KMS-11 (cell line): ENCODE results near the gene SESTD1.
"Not testable (repeated sequence)": the region's sequence is repeated elsewhere in the genome, so short reads cannot be mapped to it uniquely, and the experiment has no call there.

Experiments
- H2AFZ ChIP-seq: fragments of 200-600 bp; sonication (generic); 2 replicates; pipeline ENCODE4 v1.6.1; 2016; ENCODE audit warnings: antibody characterized with exemption, mixed run types, low read depth
- H3K27ac ChIP-seq: fragments of 200-600 bp; sonication (generic); 2 replicates; pipeline ENCODE4 v1.6.1; 2016; ENCODE audit warnings: mild to moderate bottlenecking, mixed run types
- H3K27me3 ChIP-seq: fragments of 200-600 bp; sonication (generic); 2 replicates; pipeline ENCODE4 v1.6.1; 2017; ENCODE audit warnings: mild to moderate bottlenecking, low read depth, mixed run types, moderate library complexity; ENCODE audit not compliant: insufficient read depth
- H3K36me3 ChIP-seq: fragments of 200-600 bp; sonication (generic); 2 replicates; pipeline ENCODE4 v1.6.1; 2017; ENCODE audit warnings: mild to moderate bottlenecking, mixed run types; ENCODE audit not compliant: insufficient read depth
- H3K4me1 ChIP-seq: fragments of 200-600 bp; sonication (generic); 2 replicates; pipeline ENCODE4 v1.6.1; 2016; ENCODE audit warnings: mild to moderate bottlenecking, low read depth, mixed run types; ENCODE audit not compliant: poor library complexity, severe bottlenecking
- H3K4me2 ChIP-seq: fragments of 200-600 bp; sonication (generic); 2 replicates; pipeline ENCODE4 v1.7.0; 2016; ENCODE audit warnings: mild to moderate bottlenecking, mixed run types
- H3K4me3 ChIP-seq: fragments of 200-600 bp; sonication (generic); IDR thresholded peaks from 2 replicates; pipeline ENCODE4 v1.6.1; 2017; ENCODE audit warnings: low read depth, low read length, mixed read lengths; ENCODE audit not compliant: insufficient read depth
- H3K79me2 ChIP-seq: fragments of 200-600 bp; sonication (generic); 2 replicates; pipeline ENCODE4 v1.6.1; 2016; ENCODE audit warnings: low read depth, mixed run types; ENCODE audit not compliant: insufficient read depth
- H3K9ac ChIP-seq: fragments of 200-600 bp; sonication (generic); 2 replicates; pipeline ENCODE4 v1.6.1; 2016; ENCODE audit warnings: mild to moderate bottlenecking, mixed run types
- H4K20me1 ChIP-seq: fragments of 200-600 bp; sonication (generic); 2 replicates; pipeline ENCODE4 v1.6.1; 2016; ENCODE audit warnings: mild to moderate bottlenecking, mixed run types; ENCODE audit not compliant: insufficient read depth
- TF ChIP-seq, protein P1 (sequence below): fragments of 200-600 bp; sonication (generic); conservative IDR thresholded peaks from 2 replicates; pipeline ENCODE4 v1.6.1; 2017; ENCODE audit warnings: low read depth, mild to moderate bottlenecking, antibody characterized with exemption, low read length, moderate library complexity, mixed read lengths

SESTD1 gene

DNA sequence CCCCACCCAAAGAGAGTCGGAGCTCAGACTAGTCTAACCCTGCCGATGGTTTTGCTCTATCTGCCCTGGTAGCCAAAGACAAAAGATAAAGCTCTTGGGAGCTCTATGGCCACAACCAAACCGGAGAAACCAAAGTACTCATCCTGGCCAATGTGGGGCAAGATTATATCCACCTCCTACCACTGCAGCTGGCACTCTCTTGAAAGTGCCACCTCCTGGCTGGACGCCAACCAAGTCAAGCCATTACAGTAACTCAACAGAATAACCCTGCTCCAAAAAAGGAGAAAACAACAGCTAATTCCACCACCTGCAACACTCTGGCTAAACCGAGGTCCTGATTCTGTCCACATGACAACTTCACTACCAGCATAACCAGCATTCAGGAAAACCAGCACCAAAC, 57.6 kb downstream of the SESTD1 start:
- H2AFZ ChIP-seq: no peak overlapping the region
- no peaks in the 10 kb centered on the region for H4K20me1 ChIP-seq
- TF ChIP-seq, protein P1, sequence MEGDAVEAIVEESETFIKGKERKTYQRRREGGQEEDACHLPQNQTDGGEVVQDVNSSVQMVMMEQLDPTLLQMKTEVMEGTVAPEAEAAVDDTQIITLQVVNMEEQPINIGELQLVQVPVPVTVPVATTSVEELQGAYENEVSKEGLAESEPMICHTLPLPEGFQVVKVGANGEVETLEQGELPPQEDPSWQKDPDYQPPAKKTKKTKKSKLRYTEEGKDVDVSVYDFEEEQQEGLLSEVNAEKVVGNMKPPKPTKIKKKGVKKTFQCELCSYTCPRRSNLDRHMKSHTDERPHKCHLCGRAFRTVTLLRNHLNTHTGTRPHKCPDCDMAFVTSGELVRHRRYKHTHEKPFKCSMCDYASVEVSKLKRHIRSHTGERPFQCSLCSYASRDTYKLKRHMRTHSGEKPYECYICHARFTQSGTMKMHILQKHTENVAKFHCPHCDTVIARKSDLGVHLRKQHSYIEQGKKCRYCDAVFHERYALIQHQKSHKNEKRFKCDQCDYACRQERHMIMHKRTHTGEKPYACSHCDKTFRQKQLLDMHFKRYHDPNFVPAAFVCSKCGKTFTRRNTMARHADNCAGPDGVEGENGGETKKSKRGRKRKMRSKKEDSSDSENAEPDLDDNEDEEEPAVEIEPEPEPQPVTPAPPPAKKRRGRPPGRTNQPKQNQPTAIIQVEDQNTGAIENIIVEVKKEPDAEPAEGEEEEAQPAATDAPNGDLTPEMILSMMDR: no peak

DNA sequence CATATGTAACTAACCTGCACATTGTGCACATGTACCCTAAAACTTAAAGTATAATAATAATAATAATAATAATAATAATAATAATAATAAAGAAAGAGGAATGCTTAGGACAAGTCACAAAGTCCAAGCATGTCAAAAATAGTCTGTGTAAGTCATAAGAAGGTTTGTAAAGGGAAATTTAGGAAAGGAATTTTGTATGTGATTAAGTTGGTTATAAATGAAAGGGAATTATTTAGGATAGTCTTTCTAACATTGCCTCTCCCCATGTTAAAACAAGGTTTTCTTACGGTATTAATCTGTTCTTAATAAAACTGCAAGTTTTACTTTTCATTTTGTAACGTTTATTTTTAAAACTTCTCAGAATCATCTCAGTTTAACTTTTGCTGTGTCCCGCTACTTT, 62.8 kb downstream of the SESTD1 start:
- TF ChIP-seq, protein P1: no peak
- Histone ChIP-seq H3K36me3 (no peaks in the 10 kb centered on the region), H3K27ac (no peak overlapping the region), H3K4me2 (no peak overlapping the region), H3K79me2 (no peaks in the 10 kb centered on the region), H2AFZ (no peak overlapping the region), H4K20me1 (no peaks in the 10 kb centered on the region), H3K4me3 (no peak overlapping the region), H3K9ac (no peak overlapping the region), H3K4me1 (peaks cover 5% of the 10 kb centered on the region), H3K27me3 (no peaks in the 10 kb centered on the region)

More for the DNA sequence above, 57.6 kb downstream of the SESTD1 start:
- Histone ChIP-seq H3K4me2 (no peak overlapping the region), H3K27ac (no peak overlapping the region), H3K79me2 (peaks cover 7% of the 10 kb centered on the region; the same call in 1 of the 2 replicates), H3K27me3 (no peaks in the 10 kb centered on the region), H3K36me3 (no peaks in the 10 kb centered on the region), H3K4me1 (peaks cover 24% of the 10 kb centered on the region), H3K4me3 (no peak overlapping the region), H3K9ac (no peak overlapping the region)

- not testable (repeated sequence) for H3K36me3 ChIP-seq, H3K27me3 ChIP-seq, H3K79me2 ChIP-seq, H3K4me3 ChIP-seq, H3K4me1 ChIP-seq, H2AFZ ChIP-seq, H3K9ac ChIP-seq, H4K20me1 ChIP-seq, H3K27ac ChIP-seq, H3K4me2 ChIP-seq
Observed at GRCh38 chr2:179195926-179196590, 68.6 kb downstream of the SESTD1 start.

DNA sequence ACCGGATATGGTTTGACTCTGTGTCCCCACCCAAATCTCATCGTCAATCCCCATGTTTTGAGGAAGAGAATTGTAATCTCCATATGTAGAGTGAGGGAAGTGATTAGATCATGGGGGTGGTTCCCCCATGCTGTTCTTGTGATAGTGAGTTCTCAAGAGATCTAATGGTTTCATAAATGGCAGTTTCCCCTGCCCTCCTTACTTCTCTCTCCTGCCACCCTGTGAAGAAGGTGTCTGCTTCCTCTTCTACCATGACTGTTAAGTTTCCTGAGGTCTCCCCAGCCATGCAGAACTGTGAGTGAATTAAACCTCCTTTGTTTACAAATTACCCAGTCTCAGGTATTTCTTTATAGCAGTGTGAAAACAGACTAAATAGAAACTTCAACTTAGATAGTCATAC, 69.5 kb downstream of the SESTD1 start:
- Histone ChIP-seq H3K36me3 (no peaks in the 10 kb centered on the region), H3K9ac (no peak overlapping the region), H3K27ac (no peak overlapping the region), H3K4me3 (no peak overlapping the region), H2AFZ (no peak overlapping the region), H3K4me2 (no peak overlapping the region), H3K79me2 (no peaks in the 10 kb centered on the region), H3K27me3 (no peaks in the 10 kb centered on the region), H4K20me1 (no peaks in the 10 kb centered on the region), H3K4me1 (no peaks in the 10 kb centered on the region)
- TF ChIP-seq, protein P1: no peak

- Histone ChIP-seq H3K79me2 (no peaks in the 10 kb centered on the region), H2AFZ (no peak overlapping the region), H3K36me3 (no peaks in the 10 kb centered on the region), H3K27ac (no peak overlapping the region), H3K4me2 (no peak overlapping the region), H3K9ac (no peak overlapping the region), H3K4me3 (no peak overlapping the region), H3K4me1 (no peaks in the 10 kb centered on the region), H4K20me1 (no peaks in the 10 kb centered on the region), H3K27me3 (no peaks in the 10 kb centered on the region)
- TF ChIP-seq, protein P1: no peak
Observed at GRCh38 chr2:179193759-179194394, 70.8 kb downstream of the SESTD1 start.
